T-helper 9 cell (primary cell): Measurements from ENCODE around the gene CXorf65.

Experiments
- DNase-seq: peaks from one replicate; pipeline ENCODE4 v3.0.0-alpha.2; 2020

The CXorf65 gene

DNA sequence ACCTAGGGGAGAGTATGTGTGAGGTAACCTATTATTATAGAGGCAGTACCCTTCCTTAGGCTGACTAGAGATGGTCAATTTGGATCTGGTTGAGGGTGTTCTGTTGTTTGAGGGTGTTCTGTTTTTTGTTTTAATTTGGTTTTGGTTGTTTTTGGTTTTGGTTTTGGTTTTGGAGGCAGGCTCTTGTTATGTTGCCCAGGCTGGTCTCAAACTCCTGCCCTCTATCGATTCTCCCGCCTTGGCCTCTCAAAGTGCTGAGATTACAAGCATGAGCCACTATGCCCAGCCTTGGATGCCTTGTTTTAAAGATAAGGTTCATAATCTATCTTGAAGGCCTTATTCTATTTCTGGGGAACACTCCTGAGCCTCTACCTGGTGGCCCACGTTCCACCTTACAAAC, 912 bp downstream of the CXorf65 start:
- DNase-seq, result no peak

- peak; percentile 59 for DNase-seq
Measured at GRCh38 chrX:71103110-71103983, 3.2 kb downstream of the CXorf65 start.

GRCh38 chrX:71102292-71102691, 4.2 kb downstream of the CXorf65 start:
- DNase-seq, result no peak

DNA sequence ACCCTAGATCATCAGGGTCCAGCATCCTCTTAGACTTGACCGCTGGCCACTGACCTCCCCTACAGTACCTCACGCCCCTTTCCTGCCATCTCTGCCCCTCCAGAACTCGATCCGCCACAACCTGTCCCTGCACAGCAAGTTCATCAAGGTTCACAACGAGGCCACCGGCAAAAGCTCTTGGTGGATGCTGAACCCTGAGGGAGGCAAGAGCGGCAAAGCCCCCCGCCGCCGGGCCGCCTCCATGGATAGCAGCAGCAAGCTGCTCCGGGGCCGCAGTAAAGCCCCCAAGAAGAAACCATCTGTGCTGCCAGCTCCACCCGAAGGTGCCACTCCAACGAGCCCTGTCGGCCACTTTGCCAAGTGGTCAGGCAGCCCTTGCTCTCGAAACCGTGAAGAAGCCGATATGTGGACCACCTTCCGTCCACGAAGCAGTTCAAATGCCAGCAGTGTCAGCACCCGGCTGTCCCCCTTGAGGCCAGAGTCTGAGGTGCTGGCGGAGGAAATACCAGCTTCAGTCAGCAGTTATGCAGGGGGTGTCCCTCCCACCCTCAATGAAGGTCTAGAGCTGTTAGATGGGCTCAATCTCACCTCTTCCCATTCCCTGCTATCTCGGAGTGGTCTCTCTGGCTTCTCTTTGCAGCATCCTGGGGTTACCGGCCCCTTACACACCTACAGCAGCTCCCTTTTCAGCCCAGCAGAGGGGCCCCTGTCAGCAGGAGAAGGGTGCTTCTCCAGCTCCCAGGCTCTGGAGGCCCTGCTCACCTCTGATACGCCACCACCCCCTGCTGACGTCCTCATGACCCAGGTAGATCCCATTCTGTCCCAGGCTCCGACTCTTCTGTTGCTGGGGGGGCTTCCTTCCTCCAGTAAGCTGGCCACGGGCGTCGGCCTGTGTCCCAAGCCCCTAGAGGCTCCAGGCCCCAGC, 5.7 kb downstream of the CXorf65 start:
- DNase-seq, result no peak

DNA sequence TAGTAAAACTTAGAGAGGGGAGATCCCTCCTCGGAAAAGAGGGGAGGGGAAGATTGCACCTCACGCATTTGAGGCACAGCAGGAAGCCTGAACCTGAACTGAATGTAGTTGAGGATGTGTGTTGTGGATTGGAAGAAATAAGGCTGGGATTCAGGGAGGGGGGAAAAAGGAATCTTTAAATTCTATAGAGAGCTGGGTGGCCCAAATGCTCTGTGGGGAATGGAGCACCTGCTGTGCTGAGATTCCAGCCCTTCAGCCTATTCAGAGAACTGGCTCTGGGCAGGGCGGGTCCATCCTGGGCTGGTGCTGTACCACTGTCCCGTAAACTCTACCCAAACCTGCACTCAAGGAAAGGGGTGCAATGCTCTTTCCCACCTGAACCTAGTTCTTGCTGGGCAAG, 6.8 kb downstream of the CXorf65 start:
- DNase-seq, result no peak

GRCh38 chrX:71098951-71099506, 7.5 kb downstream of the CXorf65 start:
- DNase-seq, result no peak

- DNase-seq, result peak; percentile 83
Measured at GRCh38 chrX:71098302-71098701, 8.2 kb downstream of the CXorf65 start.

- no peak for DNase-seq
Measured at GRCh38 chrX:71096760-71097032, 9.8 kb downstream of the CXorf65 start.

- DNase-seq, result no peak
Measured at GRCh38 chrX:71095981-71096759, 10.4 kb downstream of the CXorf65 start.

DNA sequence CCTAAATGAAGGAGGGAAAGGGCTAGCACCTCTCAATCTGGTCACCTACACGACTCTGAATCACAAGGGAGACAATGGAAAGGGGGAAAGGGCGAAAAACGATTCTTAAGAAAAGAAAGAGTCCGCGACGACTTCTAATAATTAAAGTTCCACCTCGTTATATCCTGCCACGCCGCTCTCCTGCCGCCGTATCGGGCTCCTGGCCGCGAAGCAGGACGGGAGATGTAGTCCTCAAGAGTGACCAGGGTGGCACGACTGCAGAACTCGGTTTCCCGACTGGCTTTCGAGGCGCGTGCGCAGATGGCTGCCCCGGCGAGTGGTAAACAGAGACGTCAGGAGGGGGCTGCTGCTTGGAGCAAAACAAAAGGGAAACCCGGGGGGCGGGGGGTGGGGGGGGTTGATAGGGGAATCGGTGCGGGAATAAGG, 11.0 kb downstream of the CXorf65 start, which contains the start of gene FOXO4:
Gene FOXO4, plus strand, starts transcription at position 297 of the 426 bp plus-strand sequence. CDS start 678 bp downstream, outside the sequence.
- peak; percentile 85 for DNase-seq

DNA sequence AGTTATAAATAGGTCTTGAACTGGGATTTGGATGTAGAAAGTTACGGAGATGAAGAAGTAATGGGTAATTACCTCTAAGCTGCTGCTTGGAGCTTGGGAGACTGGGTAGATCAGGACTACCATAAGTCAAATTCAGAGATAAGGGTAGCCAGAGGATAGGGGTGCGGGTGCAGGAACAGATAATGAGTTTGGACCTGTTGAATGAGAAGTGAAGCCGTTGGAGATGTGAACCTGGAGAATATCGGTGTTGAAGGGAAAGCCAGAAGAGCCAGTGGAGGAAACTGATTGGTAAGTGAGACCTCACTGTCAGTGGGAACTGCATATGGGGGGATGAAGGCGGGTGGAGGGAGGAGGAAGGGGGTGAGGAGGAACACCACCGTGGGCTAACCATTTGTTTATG, 11.5 kb downstream of the CXorf65 start:
- DNase-seq, result no peak

- no peak for DNase-seq
Measured at GRCh38 chrX:71091263-71091662, 15.3 kb downstream of the CXorf65 start.

GRCh38 chrX:71085900-71086299, 20.6 kb downstream of the CXorf65 start:
- no peak for DNase-seq

DNA sequence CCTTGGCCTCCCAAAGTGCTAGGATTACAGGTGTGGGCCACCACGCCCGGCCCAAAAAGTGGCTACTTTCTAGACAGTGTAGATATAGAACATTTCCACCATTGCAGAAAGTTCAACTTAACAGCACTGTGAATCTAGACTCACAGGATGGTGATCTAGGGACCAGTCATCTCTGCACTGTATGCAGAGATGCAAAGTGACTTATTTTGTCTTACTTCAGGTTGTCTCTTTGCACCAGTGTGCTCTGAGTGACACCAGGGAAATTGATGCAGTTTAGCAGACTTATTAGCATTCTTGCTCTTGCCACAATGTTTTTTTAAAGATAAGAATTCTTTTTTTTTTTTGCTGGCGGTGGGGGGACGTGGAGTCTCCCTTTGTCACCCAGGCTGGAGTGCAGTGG, 23.7 kb downstream of the CXorf65 start:
- DNase-seq, result no peak

DNA sequence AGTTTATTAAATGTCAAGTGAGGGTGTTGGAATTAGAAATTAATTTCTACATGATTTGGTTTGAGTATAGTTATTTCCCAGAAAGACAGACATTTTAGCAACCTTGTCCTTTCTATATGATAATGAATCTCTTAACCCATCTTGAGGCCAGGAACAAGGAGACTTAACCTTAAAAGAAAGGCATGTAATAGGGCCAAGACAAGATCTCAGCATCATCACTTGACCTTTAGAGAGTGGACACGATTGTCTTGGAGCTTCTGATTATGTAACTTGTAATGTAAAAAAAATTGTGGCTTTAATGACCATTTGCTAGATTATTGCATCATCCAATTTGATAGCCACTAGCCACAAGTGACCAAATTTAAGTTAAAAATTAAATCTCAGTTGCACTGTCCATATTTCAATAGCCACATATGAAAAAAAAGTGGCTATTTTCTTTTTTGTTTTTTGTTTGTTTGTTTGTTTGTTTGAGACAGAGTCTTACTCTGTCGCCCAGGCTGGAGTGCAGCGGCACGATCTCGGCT, 24.4 kb downstream of the CXorf65 start:
- DNase-seq, result no peak

GRCh38 chrX:71081330-71082123, 25.0 kb downstream of the CXorf65 start:
- no peak for DNase-seq

GRCh38 chrX:71070531-71070930, 36.0 kb downstream of the CXorf65 start:
- no peak for DNase-seq

DNA sequence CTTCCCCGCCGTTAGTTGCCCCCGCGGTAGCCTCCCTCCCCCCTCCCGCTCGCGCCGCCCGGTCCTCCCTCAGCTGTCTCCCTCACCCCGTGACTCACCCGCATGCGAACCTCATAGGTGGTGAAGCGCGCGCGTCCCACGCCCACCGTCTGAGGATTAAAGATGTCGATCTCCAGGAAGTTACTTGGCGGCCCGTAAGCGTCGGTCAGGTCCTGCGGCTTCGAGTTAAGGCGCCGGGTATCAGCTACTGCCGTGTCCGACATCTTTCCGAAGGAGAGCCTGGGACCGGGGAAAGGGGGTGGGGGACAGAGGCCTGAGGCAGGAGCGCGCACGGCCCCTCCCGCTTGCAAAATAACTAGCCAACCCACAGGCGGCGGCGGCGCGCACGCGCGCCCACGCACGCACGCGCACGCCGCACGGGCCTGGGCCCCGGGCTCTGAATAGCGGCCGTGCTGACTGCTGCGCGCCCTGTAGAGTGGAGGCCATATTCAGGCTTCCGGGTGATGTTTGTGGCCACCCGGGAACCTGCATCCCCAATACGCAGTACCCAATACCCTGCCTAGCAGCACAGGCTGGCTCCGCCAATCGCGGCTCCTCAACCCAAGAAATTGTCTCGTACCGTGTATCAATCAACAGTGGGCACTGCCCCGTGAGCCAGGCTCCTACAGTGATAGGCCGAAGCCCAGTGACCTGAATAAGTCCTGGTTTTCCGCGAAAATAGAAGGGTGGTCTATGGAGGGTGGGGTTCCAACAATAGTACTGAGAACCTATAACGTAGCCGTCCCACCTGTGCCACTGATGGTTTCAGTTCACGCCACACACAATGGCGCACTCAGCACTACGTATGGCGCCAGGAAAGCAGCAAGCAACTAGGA, 38.3 kb downstream of the CXorf65 start, which contains the start of gene SNX12:
Gene SNX12, minus strand, starts transcription at position 291 of the 875 bp plus-strand sequence. Its CDS starts 28 bp downstream, at position 263.
- DNase-seq, result peak; percentile 73

DNA sequence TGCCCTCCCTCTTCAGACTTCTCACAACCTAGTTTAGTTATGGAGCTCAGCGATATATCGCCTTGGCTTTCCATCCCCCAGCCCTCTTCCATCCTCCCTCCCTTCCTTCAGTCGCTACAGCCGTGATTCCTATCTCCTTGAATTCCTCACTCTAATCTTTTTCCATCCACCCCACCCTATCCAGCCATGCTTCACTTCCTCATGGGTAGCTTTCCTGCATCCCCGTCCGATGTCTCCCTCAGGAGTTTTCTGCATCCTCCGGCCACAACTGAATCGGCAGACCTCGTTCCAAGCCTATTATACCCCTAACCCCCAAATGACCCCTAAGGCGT, 38.9 kb downstream of the CXorf65 start:
- DNase-seq, result no peak

GRCh38 chrX:71067089-71067488, 39.5 kb downstream of the CXorf65 start:
- no peak for DNase-seq
